Muscle of leg (tissue), 11 donors: Measurements from ENCODE around the gene CLIP1. TPM values are rescaled to one million over a fixed set of nuclear protein-coding genes. Genes with fewer than 3 reads are reported as not detected.
"Not testable (repeated sequence)": the region's sequence is repeated elsewhere in the genome, so short reads cannot be mapped to it uniquely, and the experiment has no call there.

Experiments used
- DNase-seq: peaks from one replicate; pipeline ENCODE4 v3.0.0; 2013
- H3K27ac ChIP-seq: one replicate; pipeline ENCODE4 v1.5.1; 2013; ENCODE audit warnings: mild to moderate bottlenecking, low read length, control low read depth
- H3K27me3 ChIP-seq: one replicate; pipeline ENCODE4 v1.6.1; 2013; ENCODE audit warnings: low read length; ENCODE audit not compliant: control insufficient read depth, insufficient read depth
- H3K36me3 ChIP-seq: one replicate; pipeline ENCODE4 v1.6.1; 2013; ENCODE audit warnings: low read length; ENCODE audit not compliant: control insufficient read depth, insufficient read depth
- H3K4me1 ChIP-seq: one replicate; pipeline ENCODE4 v1.6.1; 2013; ENCODE audit warnings: low read length; ENCODE audit not compliant: control insufficient read depth, insufficient read depth
- H3K4me3 ChIP-seq: one replicate; pipeline ENCODE4 v1.5.1; 2013; ENCODE audit warnings: low read length, control low read depth
- H3K9me3 ChIP-seq: replicated peaks from 2 replicates; pipeline ENCODE4 v1.6.1; 2013; ENCODE audit warnings: low read depth, low read length; ENCODE audit not compliant: control insufficient read depth
- WGBS: methylation state at CpG from one replicate; pipeline ENCODE4 v1.1.5; 2013; ENCODE audit warnings: missing lambda C conversion rate; ENCODE audit not compliant: insufficient coverage; 5-methylcytosine and 5-hydroxymethylcytosine counted together
- polyA plus RNA-seq, 8 donors: library from polyadenylated mRNA; unstranded; fragments of 120-200 nt; gene quantifications; one replicate each; pipeline versions ENCODE4 v1.2.1 to v1.2.3, GENCODE V29; 2013; ENCODE audit warnings: inconsistent platforms in 1 of 8, low replicate concordance in 1 of 8; ENCODE audit not compliant: insufficient read length in 8 of 8, insufficient read depth in 1 of 8
- total RNA-seq: library from RNA; stranded (reverse); fragments of 120-200 nt; gene quantifications from one replicate; pipeline ENCODE4 v1.2.4, GENCODE V29; 2013

The CLIP1 gene
- total and polyA plus RNA-seq, 9 donors: 16.6 to 28.3 (median 20.6) TPM

GRCh38 chr12:122458105-122459035, 35.9 kb upstream of the CLIP1 start:
- DNase-seq: no peak
- 87% methylated on average over 7 of the region's 17 CpGs for WGBS
- Histone ChIP-seq H3K4me1 (no peaks in the 10 kb centered on the region), H3K9me3 (no peaks in the 10 kb centered on the region), H3K27me3 (no peaks in the 10 kb centered on the region), H3K27ac (no peak overlapping the region), H3K36me3 (no peaks in the 10 kb centered on the region), H3K4me3 (no peak overlapping the region)

- Histone ChIP-seq H3K36me3 (no peaks in the 10 kb centered on the region), H3K27ac (no peak overlapping the region), H3K4me3 (no peak overlapping the region), H3K4me1 (no peaks in the 10 kb centered on the region), H3K9me3 (no peaks in the 10 kb centered on the region), H3K27me3 (no peaks in the 10 kb centered on the region)
- no peak for DNase-seq
- 40% methylated on average over 1 of the region's 2 CpGs for WGBS
Observed at GRCh38 chr12:122457627-122458026, 35.2 kb upstream of the CLIP1 start.

GRCh38 chr12:122454739-122455138, 32.3 kb upstream of the CLIP1 start:
- Histone ChIP-seq H3K9me3 (no peaks in the 10 kb centered on the region), H3K36me3 (no peaks in the 10 kb centered on the region), H3K4me1 (no peaks in the 10 kb centered on the region), H3K27ac (no peak overlapping the region), H3K27me3 (no peaks in the 10 kb centered on the region), H3K4me3 (no peak overlapping the region)
- WGBS: 57% methylated on average over 1 of the region's 6 CpGs
- DNase-seq: no peak

- Histone ChIP-seq H3K4me1 (no peaks in the 10 kb centered on the region), H3K4me3 (no peak overlapping the region), H3K27me3 (no peaks in the 10 kb centered on the region), H3K9me3 (no peaks in the 10 kb centered on the region), H3K27ac (no peak overlapping the region), H3K36me3 (no peaks in the 10 kb centered on the region)
- 86% methylated on average over 7 of the region's 12 CpGs for WGBS
- DNase-seq: no peak
Observed at GRCh38 chr12:122454250-122454721, 31.8 kb upstream of the CLIP1 start.

- DNase-seq: no peak
- H3K4me1 ChIP-seq: no peaks in the 10 kb centered on the region
- WGBS: 47% methylated on average over 5 of the region's 11 CpGs
- H3K27ac ChIP-seq: no peak overlapping the region
- no peaks in the 10 kb centered on the region for H3K36me3 ChIP-seq
- no peaks in the 10 kb centered on the region for H3K27me3 ChIP-seq
- no peak overlapping the region for H3K4me3 ChIP-seq
- H3K9me3 ChIP-seq: no peaks in the 10 kb centered on the region
Observed at GRCh38 chr12:122452701-122453285, 30.3 kb upstream of the CLIP1 start.

GRCh38 chr12:122449317-122449716, 26.8 kb upstream of the CLIP1 start:
- H3K4me1 ChIP-seq: no peaks in the 10 kb centered on the region
- no peak overlapping the region for H3K4me3 ChIP-seq
- H3K36me3 ChIP-seq: no peaks in the 10 kb centered on the region
- DNase-seq: no peak
- H3K27ac ChIP-seq: no peak overlapping the region
- WGBS: no CpG with 5 or more reads among the region's 2 CpGs
- H3K9me3 ChIP-seq: no peaks in the 10 kb centered on the region
- H3K27me3 ChIP-seq: no peaks in the 10 kb centered on the region

GRCh38 chr12:122447825-122448224, 25.4 kb upstream of the CLIP1 start:
- H3K27me3 ChIP-seq, H3K4me1 ChIP-seq, H3K4me3 ChIP-seq, H3K36me3 ChIP-seq, H3K27ac ChIP-seq, H3K9me3 ChIP-seq, DNase-seq: not testable (repeated sequence)
- no CpG with 5 or more reads among the region's 3 CpGs for WGBS

- not testable (repeated sequence) for H3K9me3 ChIP-seq, H3K4me1 ChIP-seq, DNase-seq, H3K27me3 ChIP-seq, H3K27ac ChIP-seq, H3K36me3 ChIP-seq, H3K4me3 ChIP-seq
- 70% methylated on average over 5 of the region's 6 CpGs for WGBS
Observed at GRCh38 chr12:122446390-122446789, 23.9 kb upstream of the CLIP1 start.

GRCh38 chr12:122444071-122444470, 21.6 kb upstream of the CLIP1 start:
- not testable (repeated sequence) for DNase-seq, H3K4me1 ChIP-seq, H3K27ac ChIP-seq, H3K4me3 ChIP-seq, H3K36me3 ChIP-seq, H3K9me3 ChIP-seq, H3K27me3 ChIP-seq
- 83% methylated on average over 1 of the region's 5 CpGs for WGBS

- H3K27ac ChIP-seq, H3K9me3 ChIP-seq, H3K27me3 ChIP-seq, H3K4me3 ChIP-seq, H3K4me1 ChIP-seq, DNase-seq, H3K36me3 ChIP-seq: not testable (repeated sequence)
- WGBS: 81% methylated on average over 3 of the region's 8 CpGs
Observed at GRCh38 chr12:122438822-122439221, 16.4 kb upstream of the CLIP1 start.
